H54 (cell line): ENCODE data around the gene TTC9B.

Source experiments
- DNase-seq: peaks from one replicate; pipeline ENCODE4 v3.0.0; 2011; ENCODE audit warnings: low spot score, mixed read lengths; ENCODE audit not compliant: insufficient read length
- FAIRE-seq: peaks from 3 replicates; lab custom pipeline; 2011; peaks lifted over from hg19 to GRCh38; lab: Jason Lieb, UNC
- POLR2A ChIP-seq: IDR thresholded peaks from 2 replicates; pipeline ENCODE4 v1.6.1; 2011; ENCODE audit warnings: low read depth, mild to moderate bottlenecking, low read length

Gene TTC9B

GRCh38 chr19:40232949-40233810 is 15.0 kb upstream of the TTC9B start:
- FAIRE-seq, result no peak
- TF ChIP-seq POLR2A, result no peak

GRCh38 chr19:40232479-40232878 is 14.3 kb upstream of the TTC9B start:
- DNase-seq (no peak), FAIRE-seq (no peak)
- no peak for TF ChIP-seq POLR2A

More at GRCh38 chr19:40232949-40233810, 15.0 kb upstream of the TTC9B start:
- DNase-seq, result no peak

GRCh38 chr19:40231544-40232424 is 13.6 kb upstream of the TTC9B start:
- FAIRE-seq (no peak), DNase-seq (peak; percentile 92)
- TF ChIP-seq POLR2A, result no peak

DNA sequence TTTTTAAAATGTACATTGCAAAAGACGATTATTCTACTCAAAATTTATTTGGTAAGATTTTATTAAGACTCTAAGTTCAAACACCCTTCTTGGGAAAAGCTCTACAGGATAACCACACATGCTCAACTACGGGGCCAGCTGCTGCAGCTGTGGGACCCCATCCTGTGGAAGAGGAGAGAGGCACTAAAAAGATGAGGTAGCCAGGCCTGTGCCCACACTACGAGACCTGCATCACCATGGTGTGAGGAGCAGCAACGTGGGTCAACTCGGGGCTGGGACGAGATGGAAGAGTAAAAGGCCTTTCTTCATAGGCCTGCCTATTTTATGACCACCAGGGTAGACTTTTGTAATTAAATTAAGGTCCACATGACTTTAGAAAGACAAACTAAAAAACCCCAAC is 12.9 kb upstream of the TTC9B start:
- FAIRE-seq, result no peak
- DNase-seq, result no peak
- no peak for TF ChIP-seq POLR2A

- FAIRE-seq (no peak), DNase-seq (no peak)
These were observed 11.8 kb upstream of the TTC9B start for GRCh38 chr19:40229926-40230417.

DNA sequence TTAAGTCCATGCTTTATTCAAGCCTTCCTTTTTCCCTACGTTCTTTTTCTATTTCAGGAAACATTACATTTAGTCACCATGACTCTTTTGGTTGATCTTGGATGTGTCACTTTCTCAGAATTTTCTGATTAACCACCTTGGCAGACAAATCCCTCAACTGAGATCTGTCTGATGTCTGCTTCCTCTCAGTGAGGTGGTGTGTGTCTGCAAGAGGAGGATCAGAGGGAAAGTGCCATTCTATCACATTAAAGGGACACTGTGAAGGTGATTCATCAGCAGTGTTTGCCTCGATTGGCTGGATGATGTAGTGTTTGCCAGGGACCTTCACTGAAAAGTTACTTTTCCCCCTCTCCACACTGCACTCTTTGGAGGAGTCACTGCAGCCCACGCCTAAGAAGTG is 11.3 kb upstream of the TTC9B start:
- peak; percentile 65 for DNase-seq
- TF ChIP-seq POLR2A, result no peak
- peak; percentile 77 for FAIRE-seq

More at GRCh38 chr19:40229926-40230417, 11.8 kb upstream of the TTC9B start:
- TF ChIP-seq POLR2A, result no peak

GRCh38 chr19:40228863-40229262 is 10.7 kb upstream of the TTC9B start:
- DNase-seq (no peak), FAIRE-seq (no peak)
- TF ChIP-seq POLR2A, result no peak

DNA sequence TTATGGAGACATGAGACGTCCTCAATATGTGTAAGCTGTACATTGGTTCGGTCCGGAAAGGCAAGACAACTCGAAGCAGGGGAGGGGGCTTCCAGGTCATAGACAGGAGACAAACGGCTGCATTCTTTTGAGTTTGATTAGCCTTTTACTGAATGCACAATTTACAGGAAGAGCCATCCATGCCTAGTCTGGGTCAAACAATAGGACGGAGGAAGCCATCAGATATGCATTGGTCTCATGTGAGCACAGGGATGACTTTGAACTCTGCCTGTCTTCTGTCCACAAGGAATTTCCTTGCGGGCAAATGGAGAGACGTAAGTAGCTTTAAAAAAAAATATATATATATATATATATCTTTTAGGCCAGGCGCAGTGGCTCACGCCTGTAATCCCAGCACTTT is 10.2 kb upstream of the TTC9B start:
- DNase-seq, result no peak
- no peak for TF ChIP-seq POLR2A
- FAIRE-seq, result no peak

DNA sequence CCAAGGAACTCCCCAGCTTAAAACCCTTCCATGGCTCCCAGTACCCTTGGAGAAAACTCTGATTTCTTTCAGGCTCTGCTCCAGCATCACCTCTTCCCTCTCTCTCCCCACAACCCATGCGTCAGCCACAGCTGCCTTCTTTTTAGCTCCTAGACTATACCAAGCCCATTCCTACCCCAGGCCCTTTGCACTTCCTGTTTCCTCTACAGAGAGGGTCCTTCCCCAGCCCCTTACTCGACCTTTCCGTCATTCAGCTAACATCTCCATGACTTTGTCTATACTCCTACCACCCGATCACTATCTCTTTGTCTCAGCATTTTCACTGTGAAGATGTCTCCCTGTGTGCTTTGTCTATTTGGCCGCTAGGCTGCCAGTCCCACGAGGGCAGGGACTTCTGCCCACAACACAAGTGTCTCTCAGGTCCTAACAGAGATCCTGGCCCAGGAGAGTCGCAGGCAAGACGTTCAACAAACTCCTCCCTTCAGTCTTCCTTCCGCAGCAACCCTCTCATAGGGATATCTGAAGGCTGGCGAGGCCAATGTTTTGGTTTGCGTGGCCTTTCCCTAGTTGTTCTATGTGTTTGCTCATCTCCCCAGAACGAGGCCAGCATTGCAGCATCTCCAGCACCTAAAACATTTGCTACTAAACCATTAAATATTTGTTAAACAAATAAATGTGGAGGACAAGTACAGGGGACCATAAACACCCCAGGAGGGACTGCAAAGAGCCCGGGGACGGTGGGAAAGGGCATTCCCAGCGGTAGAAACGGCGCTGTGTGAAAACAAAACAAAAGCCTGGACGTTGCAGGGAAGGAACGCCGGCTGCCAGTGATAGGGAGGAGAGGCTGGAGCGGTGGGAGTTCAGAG is 7.5 kb upstream of the TTC9B start:
- no peak for DNase-seq
- FAIRE-seq, result no peak
- no peak for TF ChIP-seq POLR2A

- DNase-seq (no peak), FAIRE-seq (no peak)
- TF ChIP-seq POLR2A, result no peak
These were observed 6.4 kb upstream of the TTC9B start for GRCh38 chr19:40224342-40225150.

- no peak for DNase-seq
- FAIRE-seq, result no peak
- no peak for TF ChIP-seq POLR2A
These were observed 5.1 kb upstream of the TTC9B start for GRCh38 chr19:40223135-40223822.
